ENCODE results near the gene IRAK2. TPM values are rescaled to one million over a fixed set of nuclear protein-coding genes. Genes with fewer than 3 reads are reported as not detected.

IRAK2 gene
- total RNA-seq, 2 donors from 2014 or later: 0.99 to 3.9 TPM

GRCh38 chr3:10234526-10235230, 70.0 kb downstream of the IRAK2 start:
- no peaks in the 10 kb centered on the region for H3K36me3 ChIP-seq (replicated peaks in 1 of 2; ENCODE audit: insufficient read depth in 1 of 2, low read depth in 2 of 2)
- DNase-seq: no peak
- 91 to 95% methylated on average over 19 to 36 of the region's 36 CpGs for WGBS, 2 donors
- H3K4me1 ChIP-seq: no peaks in the 10 kb centered on the region
- no peak for ATAC-seq
- H3K27me3 ChIP-seq: no peaks in the 10 kb centered on the region
- intact Hi-C loops (cut with DNase I): no loop called here
- H3K27ac ChIP-seq: no peak overlapping the region
- H3K9me3 ChIP-seq: no peaks in the 10 kb centered on the region
- no peak for TF ChIP-seq POLR2A (IDR thresholded peaks at IDR 0.05)
- TF ChIP-seq CTCF (IDR thresholded peaks at IDR 0.05): no peak
- H3K4me3 ChIP-seq: no peak overlapping the region

DNA sequence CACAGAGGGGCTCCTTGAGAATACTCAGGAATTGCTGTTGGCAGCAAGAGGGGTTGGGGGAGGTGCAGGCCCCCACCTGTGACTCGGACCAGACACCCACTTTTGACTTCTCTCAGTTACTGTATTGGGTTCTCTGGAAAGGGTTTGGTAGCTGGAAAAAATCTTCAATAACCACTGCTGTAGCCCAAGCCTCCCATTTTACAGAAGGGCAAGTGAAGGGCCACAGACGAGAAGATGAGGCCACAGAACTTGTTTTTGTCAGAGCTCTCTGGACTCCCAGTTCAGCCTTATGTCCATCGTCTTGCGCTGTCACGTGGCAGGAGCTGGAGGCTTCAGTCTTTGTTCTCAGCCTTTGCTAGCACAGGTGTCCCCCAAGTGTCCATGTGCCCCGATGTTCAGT, 70.8 kb downstream of the IRAK2 start:
- H3K4me1 ChIP-seq: no peaks in the 10 kb centered on the region
- no peak overlapping the region for H3K27ac ChIP-seq
- H3K27me3 ChIP-seq: no peaks in the 10 kb centered on the region
- ATAC-seq: no peak
- H3K4me3 ChIP-seq: no peak overlapping the region
- no peaks in the 10 kb centered on the region for H3K36me3 ChIP-seq (replicated peaks in 1 of 2; ENCODE audit: insufficient read depth in 1 of 2, low read depth in 2 of 2)
- TF ChIP-seq POLR2A (IDR thresholded peaks at IDR 0.05) (no peak), CTCF (IDR thresholded peaks at IDR 0.05) (no peak)
- DNase-seq: no peak
- no peaks in the 10 kb centered on the region for H3K9me3 ChIP-seq
- intact Hi-C loops (cut with DNase I): no loop called here
- WGBS, 2 donors: 70 to 71% methylated on average over 5 to 6 of the region's 6 CpGs

GRCh38 chr3:10238345-10239183, 73.8 kb downstream of the IRAK2 start:
- Histone ChIP-seq H3K4me1 (no peaks in the 10 kb centered on the region), H3K4me3 (no peak overlapping the region), H3K27me3 (no peaks in the 10 kb centered on the region), H3K27ac (no peak overlapping the region), H3K36me3 (replicated peaks in 1 of 2; ENCODE audit: insufficient read depth in 1 of 2, low read depth in 2 of 2) (no peaks in the 10 kb centered on the region), H3K9me3 (no peaks in the 10 kb centered on the region)
- 80 to 86% methylated on average over 9 to 15 of the region's 15 CpGs for WGBS, 2 donors
- TF ChIP-seq POLR2A (IDR thresholded peaks at IDR 0.05) (no peak), CTCF (IDR thresholded peaks at IDR 0.05) (no peak)
- no peak for DNase-seq
- intact Hi-C loops (cut with DNase I): no loop called here
- ATAC-seq: no peak

GRCh38 chr3:10240799-10241198, 76.1 kb downstream of the IRAK2 start:
- WGBS, 2 donors: 74 to 87% methylated on average over 6 of the region's 6 CpGs
- Histone ChIP-seq H3K9me3 (no peaks in the 10 kb centered on the region), H3K36me3 (replicated peaks in 1 of 2; ENCODE audit: insufficient read depth in 1 of 2, low read depth in 2 of 2) (no peaks in the 10 kb centered on the region), H3K27ac (no peak overlapping the region), H3K4me3 (no peak overlapping the region), H3K27me3 (no peaks in the 10 kb centered on the region), H3K4me1 (no peaks in the 10 kb centered on the region)
- ATAC-seq (no peak), DNase-seq (no peak)
- TF ChIP-seq CTCF (IDR thresholded peaks at IDR 0.05): no peak
- TF ChIP-seq POLR2A (IDR thresholded peaks at IDR 0.05): no peak
- intact Hi-C loops (cut with DNase I): no loop called here

Data from body of pancreas (tissue), 4 donors.